ENCODE results near the gene TTC34.

Gene TTC34

DNA sequence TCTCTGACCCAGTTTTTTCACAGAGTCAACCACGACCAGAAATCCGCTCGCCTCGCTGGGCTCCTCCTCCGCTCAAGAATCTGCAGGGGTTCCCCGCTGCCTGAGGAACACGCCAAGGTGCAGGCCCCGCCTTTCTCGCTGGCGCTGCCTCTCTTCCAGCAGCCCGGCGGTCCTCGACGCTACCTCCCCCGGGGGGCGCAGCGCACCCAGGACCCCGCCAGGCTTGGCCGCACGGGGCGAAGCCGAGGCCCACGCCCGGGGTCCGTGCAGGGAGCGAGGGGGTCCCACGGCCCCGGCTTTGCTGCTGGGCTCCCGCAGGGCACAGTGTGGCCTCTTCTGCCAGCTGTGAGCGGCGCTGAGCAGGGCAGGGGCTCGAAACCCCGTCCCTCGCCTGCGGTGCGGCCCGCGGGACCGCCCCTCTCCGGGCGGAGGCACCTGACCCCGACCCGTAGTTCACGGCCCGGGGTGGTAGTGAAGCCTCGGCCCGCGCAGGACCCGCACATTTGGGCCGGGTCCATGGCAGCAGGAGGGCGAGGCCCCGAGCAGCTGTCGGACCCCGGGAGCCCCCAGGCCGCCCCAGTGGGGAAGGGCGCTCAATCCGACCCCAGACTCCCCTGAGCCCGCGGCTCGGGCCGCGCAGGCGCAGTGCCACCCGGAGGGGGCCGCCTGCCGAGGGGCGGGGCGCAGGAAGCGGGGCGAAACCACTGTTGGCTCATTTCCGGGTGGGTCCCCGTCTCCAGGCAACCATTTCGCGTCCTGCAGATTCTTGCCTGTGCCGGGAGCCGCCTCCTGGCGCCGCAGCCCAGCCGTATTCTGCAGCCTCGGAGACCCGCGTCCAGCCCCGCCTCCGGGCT, 158.7 kb downstream of the TTC34 start:
- peak overlapping the region; percentile 76 for H3K4me3 ChIP-seq (ENCODE audit: low read length)
- no peak for TF ChIP-seq ZNF274 (IDR thresholded peaks at IDR 0.05; ENCODE audit: low read depth, low read length)

DNA sequence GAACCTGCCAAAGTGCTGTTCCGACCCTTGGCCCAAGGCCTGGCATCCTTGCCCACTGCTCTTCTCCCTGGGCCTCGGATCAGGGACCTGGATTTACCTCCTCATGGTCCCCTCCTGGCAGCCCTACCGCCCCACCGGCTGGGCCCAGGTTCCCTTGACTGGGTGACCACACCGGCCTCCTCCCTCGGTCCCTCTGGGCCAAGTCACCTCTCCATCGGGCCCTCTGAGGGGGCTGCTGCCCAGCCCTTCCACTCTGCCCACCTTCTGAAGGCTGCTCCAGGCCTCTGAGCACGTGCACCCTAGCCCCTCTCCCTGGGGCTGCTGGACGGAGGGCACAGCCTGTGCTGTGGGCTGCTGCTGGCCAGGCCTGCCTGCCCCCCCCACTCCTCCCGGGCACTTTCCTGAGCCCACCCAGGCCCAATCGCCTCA, 159.3 kb downstream of the TTC34 start:
- H3K4me3 ChIP-seq (ENCODE audit: low read length): peak overlapping the region; percentile 76; the same call in 1 of the 2 replicates
- TF ChIP-seq ZNF274 (IDR thresholded peaks at IDR 0.05; ENCODE audit: low read depth, low read length): no peak

DNA sequence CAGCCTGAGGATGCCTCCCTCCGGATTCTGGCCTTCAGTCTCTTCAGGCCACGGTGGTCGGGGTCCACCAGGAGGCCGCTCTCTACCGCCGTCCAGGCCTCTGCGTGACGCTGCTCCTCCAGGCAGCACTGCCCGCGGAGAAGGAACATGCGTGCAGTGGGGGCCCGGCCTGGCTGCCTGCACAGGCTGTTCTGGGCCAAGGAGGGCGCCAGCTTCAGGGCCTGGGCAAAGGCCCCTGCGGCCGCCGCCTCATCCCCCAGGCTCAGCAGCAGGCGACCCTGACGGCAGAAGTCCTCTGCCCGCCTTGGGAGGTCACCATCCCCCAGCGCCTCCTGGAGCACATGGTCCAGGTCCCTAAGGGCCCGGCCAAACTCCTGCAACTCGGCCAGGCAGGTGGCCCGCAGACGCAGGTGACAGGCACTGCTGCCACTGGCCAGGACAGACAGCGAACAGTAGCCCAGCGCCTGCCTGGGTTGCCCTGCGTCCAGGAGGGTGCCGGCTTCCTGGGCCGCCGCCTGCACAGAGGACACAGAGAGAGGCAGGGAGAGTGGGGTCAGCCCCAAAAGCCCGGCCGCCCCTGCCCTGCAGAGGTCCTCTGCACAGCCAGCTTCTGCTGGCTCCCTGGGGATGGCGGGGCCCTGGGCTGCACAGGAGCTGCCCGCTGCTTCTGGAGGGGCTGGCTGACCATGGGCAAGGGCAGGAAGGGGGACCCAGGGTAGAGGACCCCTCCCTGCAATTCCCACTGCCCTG, 159.9 kb downstream of the TTC34 start:
- H3K4me3 ChIP-seq (ENCODE audit: low read length): no peak overlapping the region; the same call in 1 of the 2 replicates

DNA sequence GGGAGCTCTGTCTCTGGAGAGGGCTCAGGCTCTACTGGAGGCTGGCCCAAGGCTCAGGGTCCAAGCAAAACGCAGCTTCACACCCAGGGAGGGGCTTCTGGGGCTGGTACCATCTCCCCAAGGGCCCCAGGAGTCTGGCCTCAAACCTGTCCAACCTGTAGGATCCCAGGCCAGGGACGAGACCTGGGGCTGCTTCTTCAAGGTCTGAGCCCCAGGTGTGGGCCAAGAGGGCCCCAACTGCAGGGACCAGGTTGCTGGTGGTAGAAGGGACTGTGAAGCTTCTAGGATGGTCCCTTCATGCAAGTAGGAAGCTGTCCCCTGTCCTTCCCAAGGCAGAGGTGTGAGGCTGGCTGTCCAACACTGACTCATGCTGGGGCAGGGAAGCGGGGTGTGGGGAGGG, 160.9 kb downstream of the TTC34 start:
- H3K4me3 ChIP-seq (ENCODE audit: low read length): no peak overlapping the region
- TF ChIP-seq ZNF274 (IDR thresholded peaks at IDR 0.05; ENCODE audit: low read depth, low read length): no peak

More for the DNA sequence above, 159.9 kb downstream of the TTC34 start:
- TF ChIP-seq ZNF274 (IDR thresholded peaks at IDR 0.05; ENCODE audit: low read depth, low read length): no peak

DNA sequence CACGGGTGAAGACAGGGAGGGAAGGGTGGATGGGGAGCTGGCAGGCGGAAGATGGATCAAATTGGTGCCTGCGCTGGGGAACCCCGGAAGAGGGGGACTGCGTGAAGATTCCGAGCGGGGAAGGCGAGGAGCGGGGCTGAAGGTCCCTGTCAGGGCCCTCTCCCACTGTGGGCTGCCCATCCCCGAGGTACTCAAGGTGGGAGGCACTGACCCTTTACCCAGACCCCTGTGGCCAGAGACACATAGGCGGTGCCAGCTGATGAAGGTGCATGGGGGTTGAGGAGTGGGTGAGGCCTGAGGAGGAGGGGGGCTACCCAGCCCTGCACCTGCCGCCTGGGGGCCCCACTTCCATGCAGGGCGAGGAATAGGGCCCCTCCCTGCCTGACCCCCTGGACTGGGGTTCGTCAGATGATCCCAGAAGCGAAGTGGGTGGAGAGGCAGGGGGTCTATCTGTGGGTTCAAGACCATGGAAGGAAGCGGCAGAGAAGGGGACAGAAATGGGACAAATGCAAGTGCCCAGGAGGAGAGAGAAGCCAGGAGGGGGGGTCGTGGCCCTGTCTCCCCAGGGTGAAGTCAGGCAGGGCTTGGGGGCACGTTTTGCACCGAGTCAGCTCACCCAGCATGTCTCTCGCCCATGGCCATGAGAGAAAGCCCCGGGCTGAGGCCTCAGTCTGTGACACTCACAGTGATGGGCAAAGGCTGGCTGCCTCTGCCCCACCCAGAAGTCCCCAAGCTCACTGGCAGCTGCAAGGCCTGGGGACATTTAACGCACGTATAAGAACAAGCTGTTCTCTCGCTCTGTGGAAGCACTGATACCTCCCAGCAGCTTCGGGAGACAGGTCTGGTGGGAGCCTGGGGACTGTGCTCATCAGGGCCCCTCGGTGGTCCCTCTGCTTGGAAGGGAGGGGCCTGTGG, 161.6 kb downstream of the TTC34 start:
- no peak overlapping the region for H3K4me3 ChIP-seq (ENCODE audit: low read length)
- no peak for TF ChIP-seq ZNF274 (IDR thresholded peaks at IDR 0.05; ENCODE audit: low read depth, low read length)

DNA sequence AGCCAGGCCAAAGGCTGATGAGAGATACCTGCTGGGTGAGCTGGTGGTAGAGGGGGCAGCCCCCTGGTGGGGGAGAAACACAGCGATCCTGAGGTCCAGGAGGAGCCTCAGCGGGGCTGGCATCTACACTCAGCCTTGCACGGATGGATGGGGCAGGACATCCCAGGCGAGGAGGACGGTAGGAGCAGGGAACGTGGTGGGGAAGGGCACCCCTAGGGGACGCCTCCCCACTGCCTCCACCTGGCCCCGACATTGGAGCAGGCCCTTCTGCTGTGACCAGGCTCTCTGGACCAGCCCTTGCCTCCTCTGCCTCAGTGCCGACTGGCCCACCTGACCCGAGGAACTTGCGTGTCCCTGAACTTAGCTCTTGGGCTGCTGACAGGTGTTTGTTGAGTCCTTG, 162.3 kb downstream of the TTC34 start:
- H3K4me3 ChIP-seq (ENCODE audit: low read length): no peak overlapping the region
- no peak for TF ChIP-seq ZNF274 (IDR thresholded peaks at IDR 0.05; ENCODE audit: low read depth, low read length)

DNA sequence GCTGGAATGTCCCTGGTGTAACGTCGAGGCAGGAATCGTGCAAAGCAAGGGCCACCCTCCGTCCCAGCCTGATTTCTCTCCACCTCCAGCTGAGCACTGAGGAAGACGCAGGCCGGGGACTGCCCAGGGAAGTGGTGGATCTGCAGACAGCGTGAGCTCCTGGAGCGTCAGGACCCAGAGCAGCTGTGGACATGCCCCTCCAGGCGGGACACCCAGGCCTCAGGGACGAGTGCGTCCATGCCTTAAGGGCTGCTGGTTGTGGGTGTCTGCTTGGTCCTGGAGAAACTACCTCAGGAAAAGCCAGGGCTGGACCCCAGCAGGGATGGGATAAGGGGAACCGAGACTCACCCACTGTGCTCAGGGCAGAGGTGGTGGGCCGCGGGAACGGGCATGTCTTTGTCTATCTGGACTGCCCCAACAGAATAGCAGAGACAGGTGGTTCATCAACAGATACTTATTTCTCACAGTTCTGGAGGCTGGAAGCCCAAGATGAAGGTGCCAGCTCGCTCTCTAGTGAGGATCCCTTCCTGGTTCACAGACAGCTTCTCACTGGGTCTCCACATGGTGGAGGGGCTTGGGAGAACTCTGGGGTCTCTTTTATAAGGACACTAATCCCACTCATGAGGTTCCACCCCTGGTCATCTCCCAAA, 162.9 kb downstream of the TTC34 start:
- TF ChIP-seq ZNF274 (IDR thresholded peaks at IDR 0.05; ENCODE audit: low read depth, low read length): no peak
- H3K4me3 ChIP-seq (ENCODE audit: low read length): no peak overlapping the region

DNA sequence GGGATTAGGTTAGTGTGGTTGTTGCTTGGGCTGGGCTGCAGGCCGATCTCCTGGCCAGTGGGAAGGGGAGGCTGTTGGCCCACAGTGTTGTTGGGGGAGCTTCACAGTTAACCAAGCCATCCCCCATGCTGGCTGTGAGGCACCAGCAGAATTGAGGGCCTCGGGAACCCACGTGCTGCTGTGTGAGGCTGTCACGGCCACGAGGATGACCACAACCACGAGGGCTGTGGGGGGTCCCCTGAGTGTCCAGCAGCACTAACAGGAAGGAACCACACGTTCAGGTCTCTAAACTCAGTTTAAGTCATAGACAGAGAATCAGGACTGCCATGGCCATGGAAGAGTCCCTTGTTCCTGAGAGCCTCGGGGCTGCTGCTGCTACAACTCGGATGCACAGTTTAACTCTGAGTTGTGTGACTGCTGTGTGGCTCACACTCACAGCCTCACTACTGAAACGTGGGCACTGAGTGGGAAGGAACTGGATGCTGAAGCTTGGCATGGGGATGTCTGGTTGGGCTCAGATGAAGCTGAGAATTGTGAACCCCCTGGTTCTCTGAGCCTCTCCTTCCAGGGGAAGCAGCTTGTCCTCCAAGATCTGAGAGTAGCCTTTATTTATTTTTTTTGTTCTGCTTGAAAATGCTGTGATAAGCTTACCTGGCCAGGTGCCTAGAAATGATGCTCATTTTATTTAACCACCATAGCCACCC, 163.9 kb downstream of the TTC34 start:
- H3K4me3 ChIP-seq (ENCODE audit: low read length): no peak overlapping the region
- no peak for TF ChIP-seq ZNF274 (IDR thresholded peaks at IDR 0.05; ENCODE audit: low read depth, low read length)

DNA sequence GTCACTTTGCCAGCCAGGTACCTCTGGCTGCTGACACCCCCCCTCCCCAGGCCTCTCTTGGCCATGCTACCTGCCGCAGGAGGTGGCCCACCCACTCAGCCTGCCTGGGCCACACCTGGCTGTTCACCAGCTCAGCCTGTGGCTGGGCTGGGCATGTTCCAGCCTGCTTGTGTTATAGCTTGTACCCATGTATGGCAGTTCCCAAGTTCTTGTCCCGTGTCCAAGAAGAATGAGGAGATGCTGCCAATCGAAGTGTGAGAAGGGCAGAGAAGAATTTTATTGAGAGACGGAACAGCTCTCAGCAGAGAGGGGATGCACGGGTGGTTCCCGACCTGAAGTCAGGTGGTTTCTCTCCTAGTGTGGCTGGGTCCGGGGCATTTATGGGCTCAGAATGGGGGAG, 164.8 kb downstream of the TTC34 start:
- no peak for TF ChIP-seq ZNF274 (IDR thresholded peaks at IDR 0.05; ENCODE audit: low read depth, low read length)
- H3K4me3 ChIP-seq (ENCODE audit: low read length): no peak overlapping the region

DNA sequence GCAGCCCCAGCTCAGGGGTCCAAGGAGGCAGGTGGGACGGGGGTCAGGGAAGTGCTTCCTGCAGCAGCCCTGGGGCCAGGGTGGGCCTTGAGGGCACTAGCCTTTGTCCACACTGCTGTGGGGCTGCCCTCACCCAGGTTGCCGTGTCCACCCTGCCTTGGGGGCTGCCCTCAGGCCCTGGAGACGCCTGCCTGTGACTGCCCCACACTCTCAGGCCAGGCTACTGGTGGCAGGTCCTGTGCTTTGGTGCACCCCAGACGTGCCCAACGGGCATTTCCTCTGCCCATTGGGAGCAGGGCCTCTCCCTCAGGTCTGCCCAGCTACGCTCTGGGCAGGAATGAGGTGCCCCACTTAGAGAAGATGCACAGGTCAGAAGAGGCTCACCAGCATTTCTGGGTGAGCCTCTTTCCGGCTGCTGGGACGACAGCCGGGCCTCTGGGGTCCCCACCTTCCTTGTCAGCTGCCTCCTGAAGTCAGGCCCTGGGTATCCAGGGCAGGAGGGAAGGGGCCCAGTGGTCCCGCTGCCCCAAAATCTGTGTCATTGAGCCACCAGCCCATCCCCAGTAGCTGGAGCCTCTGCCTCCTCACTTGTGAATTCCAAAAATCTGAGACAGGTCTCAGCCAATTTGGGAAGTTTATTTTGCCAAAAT, 166.0 kb downstream of the TTC34 start:
- no peak for TF ChIP-seq ZNF274 (IDR thresholded peaks at IDR 0.05; ENCODE audit: low read depth, low read length)

DNA sequence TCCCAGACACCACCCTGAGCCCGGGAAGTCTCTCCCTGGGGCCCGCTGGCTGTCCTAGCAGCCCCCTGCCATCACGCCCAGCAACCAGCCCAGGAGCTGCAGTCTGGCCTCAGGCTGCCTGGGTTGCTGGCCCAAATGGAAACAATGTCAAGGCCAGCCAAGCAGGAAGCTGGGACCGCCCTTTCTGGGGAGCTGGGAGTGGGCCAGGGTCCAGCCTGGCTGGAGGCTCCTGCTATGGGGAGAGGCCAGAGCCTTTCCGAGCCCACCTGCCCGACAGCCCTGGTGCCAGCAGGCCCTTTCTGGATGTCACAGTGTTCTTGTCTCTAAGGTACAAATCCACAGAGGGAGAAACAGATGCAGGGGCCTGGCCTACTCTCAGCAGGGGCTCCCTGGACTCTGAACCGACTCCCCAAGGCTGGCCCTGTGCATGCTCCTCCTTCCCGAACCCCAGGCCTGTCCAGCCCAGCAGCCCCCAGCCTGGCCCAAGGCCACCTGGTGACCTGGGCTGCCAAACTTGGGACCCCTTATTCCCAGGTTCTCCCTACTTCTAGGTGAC, 167.5 kb downstream of the TTC34 start:
- no peak for TF ChIP-seq ZNF274 (IDR thresholded peaks at IDR 0.05; ENCODE audit: low read depth, low read length)
- H3K4me3 ChIP-seq (ENCODE audit: low read length): no peak overlapping the region

More for the DNA sequence above, 166.0 kb downstream of the TTC34 start:
- no peak overlapping the region for H3K4me3 ChIP-seq (ENCODE audit: low read length)

DNA sequence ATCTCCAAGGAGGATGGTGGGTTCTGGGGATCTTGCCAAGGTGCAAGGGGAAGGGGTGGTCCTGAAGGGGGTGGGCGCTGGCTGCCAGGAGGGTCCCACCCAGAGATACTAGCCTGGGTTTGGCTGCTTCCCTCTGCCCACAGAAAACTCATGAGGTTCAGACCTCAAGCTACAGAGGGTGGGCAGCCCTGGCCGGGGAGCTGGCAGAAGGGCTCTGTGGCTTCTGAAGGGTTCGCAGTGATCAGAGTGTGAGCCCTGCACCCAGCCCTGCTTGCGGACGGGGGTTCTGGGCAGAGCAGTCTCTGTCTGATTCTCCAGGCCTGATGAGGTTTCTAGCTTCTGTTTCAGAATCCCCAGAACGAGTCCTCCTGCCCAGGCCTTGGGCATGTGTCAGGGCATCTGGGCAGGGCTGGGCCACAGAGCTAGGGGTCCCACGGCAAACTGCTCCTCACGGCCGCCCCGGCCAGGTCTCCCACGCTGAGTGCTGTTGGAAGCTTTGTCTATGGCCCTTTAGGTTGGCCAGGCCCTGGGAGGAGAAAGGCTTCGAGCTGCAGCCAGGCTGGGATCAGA, 168.0 kb downstream of the TTC34 start:
- no peak overlapping the region for H3K4me3 ChIP-seq (ENCODE audit: low read length)
- TF ChIP-seq ZNF274 (IDR thresholded peaks at IDR 0.05; ENCODE audit: low read depth, low read length): no peak

Data from GM08714 (cell line).